GM12865 (cell line): ENCODE data around the gene CCL23.
"Not testable (repeated sequence)": the region's sequence is repeated elsewhere in the genome, so short reads cannot be mapped to it uniquely, and the experiment has no call there.

Experiments
- DNase-seq: peaks from one replicate; pipeline ENCODE4 v3.0.0; 2010; ENCODE audit warnings: low read depth
- H3K4me3 ChIP-seq: 2 replicates; pipeline ENCODE4 v1.5.1; 2011; ENCODE audit warnings: mild to moderate bottlenecking, low read depth, low read length, control low read depth
- TF ChIP-seq, protein P1 (sequence below): IDR thresholded peaks from 2 replicates; pipeline ENCODE4 v1.5.1; 2011; ENCODE audit warnings: low read length, control low read depth, low read depth, inconsistent platforms; ENCODE audit not compliant: insufficient read depth; ENCODE audit errors: missing control alignments

CCL23 gene

GRCh38 chr17:36027761-36028160 is 10.0 kb upstream of the CCL23 start:
- DNase-seq: no peak
- no peak overlapping the region for H3K4me3 ChIP-seq
- TF ChIP-seq, protein P1, sequence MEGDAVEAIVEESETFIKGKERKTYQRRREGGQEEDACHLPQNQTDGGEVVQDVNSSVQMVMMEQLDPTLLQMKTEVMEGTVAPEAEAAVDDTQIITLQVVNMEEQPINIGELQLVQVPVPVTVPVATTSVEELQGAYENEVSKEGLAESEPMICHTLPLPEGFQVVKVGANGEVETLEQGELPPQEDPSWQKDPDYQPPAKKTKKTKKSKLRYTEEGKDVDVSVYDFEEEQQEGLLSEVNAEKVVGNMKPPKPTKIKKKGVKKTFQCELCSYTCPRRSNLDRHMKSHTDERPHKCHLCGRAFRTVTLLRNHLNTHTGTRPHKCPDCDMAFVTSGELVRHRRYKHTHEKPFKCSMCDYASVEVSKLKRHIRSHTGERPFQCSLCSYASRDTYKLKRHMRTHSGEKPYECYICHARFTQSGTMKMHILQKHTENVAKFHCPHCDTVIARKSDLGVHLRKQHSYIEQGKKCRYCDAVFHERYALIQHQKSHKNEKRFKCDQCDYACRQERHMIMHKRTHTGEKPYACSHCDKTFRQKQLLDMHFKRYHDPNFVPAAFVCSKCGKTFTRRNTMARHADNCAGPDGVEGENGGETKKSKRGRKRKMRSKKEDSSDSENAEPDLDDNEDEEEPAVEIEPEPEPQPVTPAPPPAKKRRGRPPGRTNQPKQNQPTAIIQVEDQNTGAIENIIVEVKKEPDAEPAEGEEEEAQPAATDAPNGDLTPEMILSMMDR: no peak

DNA sequence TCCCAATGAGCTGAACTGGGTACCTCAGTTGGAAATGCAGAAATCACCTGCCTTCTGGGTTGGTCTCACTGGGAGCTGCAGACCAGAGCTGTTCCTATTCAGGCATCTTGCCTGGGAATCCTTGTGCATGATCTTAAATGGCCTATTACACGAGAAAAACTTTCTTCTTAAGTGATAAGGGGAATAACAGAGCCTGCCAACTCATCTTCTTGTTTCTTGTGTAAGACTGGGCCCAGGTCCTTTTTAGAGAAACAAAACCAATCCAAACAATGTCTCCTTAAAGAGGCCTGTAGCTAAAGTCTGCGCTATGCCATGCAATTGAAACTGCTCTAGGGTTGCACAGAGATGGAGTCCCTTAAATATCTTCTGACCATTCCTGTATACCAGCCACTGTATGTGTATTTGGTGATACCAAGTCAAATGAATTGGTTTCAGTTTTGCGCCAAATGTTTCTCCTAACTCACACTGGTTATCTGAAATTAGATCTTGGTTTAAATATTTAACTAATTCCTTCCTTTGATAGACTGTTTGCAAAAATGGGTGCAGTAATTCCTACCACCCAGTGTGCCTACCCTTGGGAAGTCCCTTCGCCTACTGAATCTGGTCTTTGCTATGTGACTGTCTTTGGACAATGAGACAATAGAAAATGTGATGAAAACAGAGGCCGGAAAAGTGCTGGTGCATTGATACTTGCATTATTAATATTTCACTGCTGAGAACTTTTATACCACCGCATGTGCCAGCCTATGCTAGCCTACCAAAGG is 6.5 kb upstream of the CCL23 start:
- no peak for DNase-seq
- H3K4me3 ChIP-seq: no peak overlapping the region
- TF ChIP-seq, protein P1: no peak

DNA sequence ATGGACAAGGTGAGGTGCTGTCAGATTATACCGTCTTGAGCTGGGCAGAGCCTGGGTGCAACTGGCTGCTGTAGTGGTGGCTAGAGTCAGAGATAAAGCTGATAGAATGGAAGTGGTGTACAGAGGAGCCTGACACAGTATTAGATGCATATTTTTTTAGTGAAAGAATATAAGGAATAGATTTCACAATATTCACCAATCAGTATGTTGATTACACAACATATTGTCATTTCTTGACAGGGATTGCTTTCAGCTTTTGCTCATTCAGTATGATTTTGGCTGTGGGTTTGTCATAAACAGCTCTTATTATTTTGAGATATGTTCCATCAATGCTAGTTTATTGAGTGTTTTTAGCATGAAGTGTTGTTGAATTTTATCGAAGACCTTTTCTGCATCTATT is 1.7 kb upstream of the CCL23 start:
- TF ChIP-seq, protein P1: no peak
- H3K4me3 ChIP-seq: no peak overlapping the region
- no peak for DNase-seq

DNA sequence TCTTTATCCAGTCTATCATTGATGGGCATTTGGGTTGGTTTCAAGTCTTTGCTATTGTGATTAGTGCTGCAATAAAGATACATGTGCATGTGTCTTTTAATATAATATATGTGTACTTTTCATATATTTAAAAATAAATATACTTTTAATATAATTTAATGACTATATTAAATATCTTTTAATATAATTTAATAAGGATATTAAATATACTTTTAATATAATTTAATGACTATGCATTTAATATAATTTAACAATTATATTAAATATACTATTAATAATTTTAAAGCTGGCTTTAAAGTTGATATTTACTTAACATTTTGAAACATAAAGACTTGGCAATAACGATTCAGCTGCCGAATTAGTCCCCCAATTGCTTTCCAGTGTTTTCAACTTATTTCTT is 1.2 kb downstream of the CCL23 start:
- DNase-seq: no peak
- TF ChIP-seq, protein P1: no peak
- H3K4me3 ChIP-seq: no peak overlapping the region

- not testable (repeated sequence) for H3K4me3 ChIP-seq, DNase-seq
These were observed 1.9 kb downstream of the CCL23 start for GRCh38 chr17:36015895-36016294.

- TF ChIP-seq, protein P1: no peak
- no peak for DNase-seq
- no peak overlapping the region for H3K4me3 ChIP-seq
These were observed 2.8 kb downstream of the CCL23 start for GRCh38 chr17:36014946-36015345.

GRCh38 chr17:36011201-36011600 is 6.6 kb downstream of the CCL23 start:
- no peak for DNase-seq
- TF ChIP-seq, protein P1: no peak
- no peak overlapping the region for H3K4me3 ChIP-seq
